Measurements from ENCODE around the gene TMSB4X. TPM values are rescaled to one million over a fixed set of nuclear protein-coding genes. Genes with fewer than 3 reads are reported as not detected.

The TMSB4X gene
- polyA plus RNA-seq, 1 of the 3 experiments (the other 2 are of a cell fraction), result 4,830 TPM

DNA sequence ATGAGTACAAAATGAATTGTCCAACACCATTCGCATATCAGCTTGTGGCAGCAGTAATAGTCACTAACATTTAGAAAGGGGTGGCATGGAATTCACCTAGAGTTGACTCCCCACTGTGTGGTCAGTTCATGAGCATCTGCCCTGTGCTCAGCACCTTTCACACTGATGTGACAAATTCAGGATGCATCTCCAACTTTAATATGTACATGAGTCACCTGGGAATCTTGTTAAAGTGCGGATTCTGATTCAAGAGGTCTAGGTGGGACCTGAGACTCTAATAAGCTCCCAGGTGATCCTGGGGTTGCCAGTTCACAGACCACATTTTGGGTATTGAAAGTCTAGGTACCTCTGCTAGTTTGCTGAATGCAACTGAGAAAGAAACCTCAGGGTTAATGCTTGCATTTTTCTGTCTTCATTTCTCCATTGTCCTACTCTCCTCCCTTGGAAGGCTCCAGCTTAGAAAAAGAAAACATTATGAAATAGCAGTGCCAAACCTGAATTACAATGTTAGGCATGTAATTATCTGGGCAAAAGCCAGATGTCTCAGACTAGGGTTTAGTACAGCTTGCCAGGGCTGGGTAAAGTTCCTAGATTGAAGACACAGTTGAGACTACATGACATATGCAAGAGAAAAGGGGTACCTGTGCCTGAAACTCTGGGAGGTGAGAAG is 32.7 kb downstream of the TMSB4X start:
- H2AFZ ChIP-seq (ENCODE audit: low read depth), result no peak overlapping the region
- no peaks in the 10 kb centered on the region for H3K9me2 ChIP-seq
- H3K4me2 ChIP-seq, result peak overlapping the region; percentile 55
- no peak for DNase-seq
- peaks cover 0 to 35% of the 10 kb centered on the region in 2 experiments; a peak in 3 of 4 replicates for H3K4me1 ChIP-seq (ENCODE audit: control insufficient read depth in 1 of 2, insufficient read depth in 2 of 2, low read depth in 1 of 2, low read length in 1 of 2)
- H3K79me2 ChIP-seq (ENCODE audit: insufficient read depth), result no peaks in the 10 kb centered on the region
- H4K20me1 ChIP-seq (ENCODE audit: insufficient read depth), result no peaks in the 10 kb centered on the region
- H3K4me3 ChIP-seq (ENCODE audit: low read depth in 2 of 2, low read length in 1 of 2), result peak overlapping the region in 1 of 2 experiments; percentile 16; a peak in 1 of 4 replicates
- H3K9ac ChIP-seq, result peak overlapping the region; percentile 10; the same call in 1 of the 2 replicates
- no peaks in the 10 kb centered on the region for H3K9me3 ChIP-seq
- ChIA-PET CTCF (interaction anchor here (1.1 kb wide), 2 partner anchors 10 to 481 kb away, joined by 3 to 4 read pairs; no protein-coding TSS in a partner anchor), POLR2A (no interaction called here)
- no peaks in the 10 kb centered on the region for H3K27me3 ChIP-seq (ENCODE audit: insufficient read depth)
- H3K27ac ChIP-seq (ENCODE audit: low read depth in 2 of 2, low read length in 1 of 2), result peak overlapping the region; percentile 61 to 68; a peak in 3 of 4 replicates
- TF ChIP-seq, protein P1, sequence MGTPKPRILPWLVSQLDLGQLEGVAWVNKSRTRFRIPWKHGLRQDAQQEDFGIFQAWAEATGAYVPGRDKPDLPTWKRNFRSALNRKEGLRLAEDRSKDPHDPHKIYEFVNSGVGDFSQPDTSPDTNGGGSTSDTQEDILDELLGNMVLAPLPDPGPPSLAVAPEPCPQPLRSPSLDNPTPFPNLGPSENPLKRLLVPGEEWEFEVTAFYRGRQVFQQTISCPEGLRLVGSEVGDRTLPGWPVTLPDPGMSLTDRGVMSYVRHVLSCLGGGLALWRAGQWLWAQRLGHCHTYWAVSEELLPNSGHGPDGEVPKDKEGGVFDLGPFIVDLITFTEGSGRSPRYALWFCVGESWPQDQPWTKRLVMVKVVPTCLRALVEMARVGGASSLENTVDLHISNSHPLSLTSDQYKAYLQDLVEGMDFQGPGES (IDR thresholded peaks at IDR 0.05; ENCODE audit: low read depth, low read length), result no peak
- TF ChIP-seq, protein P2, sequence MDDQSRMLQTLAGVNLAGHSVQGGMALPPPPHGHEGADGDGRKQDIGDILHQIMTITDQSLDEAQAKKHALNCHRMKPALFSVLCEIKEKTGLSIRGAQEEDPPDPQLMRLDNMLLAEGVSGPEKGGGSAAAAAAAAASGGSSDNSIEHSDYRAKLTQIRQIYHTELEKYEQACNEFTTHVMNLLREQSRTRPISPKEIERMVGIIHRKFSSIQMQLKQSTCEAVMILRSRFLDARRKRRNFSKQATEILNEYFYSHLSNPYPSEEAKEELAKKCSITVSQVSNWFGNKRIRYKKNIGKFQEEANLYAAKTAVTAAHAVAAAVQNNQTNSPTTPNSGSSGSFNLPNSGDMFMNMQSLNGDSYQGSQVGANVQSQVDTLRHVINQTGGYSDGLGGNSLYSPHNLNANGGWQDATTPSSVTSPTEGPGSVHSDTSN (IDR thresholded peaks at IDR 0.05), result peak; percentile 49; the same call in 1 of the 2 replicates
- TF ChIP-seq NFIC (IDR thresholded peaks at IDR 0.05; ENCODE audit: borderline replicate concordance), result peak; percentile 75; the same call in 1 of the 2 replicates
- TF ChIP-seq SMC3 (IDR thresholded peaks at IDR 0.05; ENCODE audit: low read depth, low read length), result no peak
- 0 out of 2 replicates have a peak, but pooled peaks have one; percentile 34 for TF ChIP-seq TEAD4 (IDR thresholded peaks at IDR 0.05; ENCODE audit: borderline replicate concordance, insufficient read depth)
- TF ChIP-seq RXRA (IDR thresholded peaks at IDR 0.05; ENCODE audit: borderline replicate concordance, low read depth), result no peak
- peak; percentile 55; the same call in 1 of the 2 replicates for TF ChIP-seq TCF12 (IDR thresholded peaks at IDR 0.05)
- TF ChIP-seq, protein P3, sequence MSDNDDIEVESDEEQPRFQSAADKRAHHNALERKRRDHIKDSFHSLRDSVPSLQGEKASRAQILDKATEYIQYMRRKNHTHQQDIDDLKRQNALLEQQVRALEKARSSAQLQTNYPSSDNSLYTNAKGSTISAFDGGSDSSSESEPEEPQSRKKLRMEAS (IDR thresholded peaks at IDR 0.05; ENCODE audit: low read depth), result peak; percentile 24; the same call in 1 of the 2 replicates
- WGBS (ENCODE audit: low lambda C conversion rate), result 52% methylated on average over 2 of the region's 2 CpGs
- H3K36me3 ChIP-seq (replicated peaks in 1 of 2; ENCODE audit: control insufficient read depth in 1 of 2, insufficient read depth in 2 of 2, low read length in 1 of 2), result no peaks in the 10 kb centered on the region
- peaks cover 39% of the 10 kb centered on the region for H3F3A ChIP-seq (replicated peaks; ENCODE audit: insufficient read depth)

DNA sequence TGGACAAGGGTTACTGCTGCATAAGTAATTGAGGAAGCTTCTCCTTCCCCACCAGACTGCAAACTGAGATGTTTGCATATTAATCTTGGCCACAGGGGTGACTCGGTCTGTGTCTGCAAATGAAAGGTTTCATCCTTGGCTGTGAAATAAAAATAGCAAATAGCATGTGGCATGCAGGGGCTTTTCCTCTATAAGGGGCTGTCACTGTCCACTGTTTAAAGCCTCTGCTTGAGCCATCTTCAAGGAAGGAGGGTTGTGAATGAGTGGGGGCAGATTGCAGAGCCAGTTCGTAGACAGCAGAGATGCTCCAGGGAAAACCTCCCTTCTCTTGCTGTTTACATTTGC is 33.3 kb downstream of the TMSB4X start:
- peaks cover 39% of the 10 kb centered on the region for H3F3A ChIP-seq (replicated peaks; ENCODE audit: insufficient read depth)
- no peak overlapping the region for H3K4me3 ChIP-seq (ENCODE audit: low read depth in 2 of 2, low read length in 1 of 2)
- no peak overlapping the region for H2AFZ ChIP-seq (ENCODE audit: low read depth)
- H3K4me2 ChIP-seq, result peak overlapping the region; percentile 55
- WGBS (ENCODE audit: low lambda C conversion rate), result 35% methylated on average over 2 of the region's 2 CpGs
- DNase-seq, result no peak
- no peaks in the 10 kb centered on the region for H3K9me2 ChIP-seq
- H3K79me2 ChIP-seq (ENCODE audit: insufficient read depth), result no peaks in the 10 kb centered on the region
- H3K9ac ChIP-seq, result peak overlapping the region; percentile 10; the same call in 1 of the 2 replicates
- peak overlapping the region; percentile 61 to 68; a peak in 3 of 4 replicates for H3K27ac ChIP-seq (ENCODE audit: low read depth in 2 of 2, low read length in 1 of 2)
- H3K4me1 ChIP-seq (ENCODE audit: control insufficient read depth in 1 of 2, insufficient read depth in 2 of 2, low read depth in 1 of 2, low read length in 1 of 2), result peaks cover 0 to 35% of the 10 kb centered on the region in 2 experiments; a peak in 3 of 4 replicates
- POLR2A ChIA-PET, result no interaction called here
- TF ChIP-seq, protein P4, sequence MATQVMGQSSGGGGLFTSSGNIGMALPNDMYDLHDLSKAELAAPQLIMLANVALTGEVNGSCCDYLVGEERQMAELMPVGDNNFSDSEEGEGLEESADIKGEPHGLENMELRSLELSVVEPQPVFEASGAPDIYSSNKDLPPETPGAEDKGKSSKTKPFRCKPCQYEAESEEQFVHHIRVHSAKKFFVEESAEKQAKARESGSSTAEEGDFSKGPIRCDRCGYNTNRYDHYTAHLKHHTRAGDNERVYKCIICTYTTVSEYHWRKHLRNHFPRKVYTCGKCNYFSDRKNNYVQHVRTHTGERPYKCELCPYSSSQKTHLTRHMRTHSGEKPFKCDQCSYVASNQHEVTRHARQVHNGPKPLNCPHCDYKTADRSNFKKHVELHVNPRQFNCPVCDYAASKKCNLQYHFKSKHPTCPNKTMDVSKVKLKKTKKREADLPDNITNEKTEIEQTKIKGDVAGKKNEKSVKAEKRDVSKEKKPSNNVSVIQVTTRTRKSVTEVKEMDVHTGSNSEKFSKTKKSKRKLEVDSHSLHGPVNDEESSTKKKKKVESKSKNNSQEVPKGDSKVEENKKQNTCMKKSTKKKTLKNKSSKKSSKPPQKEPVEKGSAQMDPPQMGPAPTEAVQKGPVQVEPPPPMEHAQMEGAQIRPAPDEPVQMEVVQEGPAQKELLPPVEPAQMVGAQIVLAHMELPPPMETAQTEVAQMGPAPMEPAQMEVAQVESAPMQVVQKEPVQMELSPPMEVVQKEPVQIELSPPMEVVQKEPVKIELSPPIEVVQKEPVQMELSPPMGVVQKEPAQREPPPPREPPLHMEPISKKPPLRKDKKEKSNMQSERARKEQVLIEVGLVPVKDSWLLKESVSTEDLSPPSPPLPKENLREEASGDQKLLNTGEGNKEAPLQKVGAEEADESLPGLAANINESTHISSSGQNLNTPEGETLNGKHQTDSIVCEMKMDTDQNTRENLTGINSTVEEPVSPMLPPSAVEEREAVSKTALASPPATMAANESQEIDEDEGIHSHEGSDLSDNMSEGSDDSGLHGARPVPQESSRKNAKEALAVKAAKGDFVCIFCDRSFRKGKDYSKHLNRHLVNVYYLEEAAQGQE (IDR thresholded peaks at IDR 0.05; ENCODE audit: low read depth, low read length), result peak; percentile 74; the same call in 1 of the 2 replicates
- TF ChIP-seq FOXM1 (IDR thresholded peaks at IDR 0.05; ENCODE audit: low read depth), result no peak
- TF ChIP-seq, protein P2 (IDR thresholded peaks at IDR 0.05), result 0 out of 2 replicates have a peak, but pooled peaks have one; percentile 0
- TF ChIP-seq, protein P3 (IDR thresholded peaks at IDR 0.05; ENCODE audit: low read depth), result peak; percentile 6; the same call in 1 of the 2 replicates
- H3K27me3 ChIP-seq (ENCODE audit: insufficient read depth), result no peaks in the 10 kb centered on the region
- no peaks in the 10 kb centered on the region for H4K20me1 ChIP-seq (ENCODE audit: insufficient read depth)
- CTCF ChIA-PET, result no interaction called here
- no peaks in the 10 kb centered on the region for H3K36me3 ChIP-seq (replicated peaks in 1 of 2; ENCODE audit: control insufficient read depth in 1 of 2, insufficient read depth in 2 of 2, low read length in 1 of 2)
- H3K9me3 ChIP-seq, result no peaks in the 10 kb centered on the region
